ENCODE data around the gene MYH6. TPM values are rescaled to one million over a fixed set of nuclear protein-coding genes. Genes with fewer than 3 reads are reported as not detected.

Gene MYH6
- total RNA-seq, 1 experiment from 2014 or later, result 0.09 TPM

- TF ChIP-seq HMGXB4 (CRISPR knock-in tag; IDR thresholded peaks at IDR 0.05), result peak; percentile 96
- TF ChIP-seq ETV6 (CRISPR knock-in tag; IDR thresholded peaks at IDR 0.05), result peak; percentile 25; the same call in 1 of the 2 replicates
- TF ChIP-seq ZNF232 (CRISPR knock-in tag; IDR thresholded peaks at IDR 0.05), result 0 out of 2 replicates have a peak, but pooled peaks have one; percentile 34
- TF ChIP-seq ZNF121 (CRISPR knock-in tag; IDR thresholded peaks at IDR 0.05), result peak; percentile 48; the same call in 1 of the 2 replicates
- no peak for TF ChIP-seq ZNF396 (CRISPR knock-in tag; IDR thresholded peaks at IDR 0.05; ENCODE audit: borderline replicate concordance)
- no peak for TF ChIP-seq TEAD1 (CRISPR knock-in tag; IDR thresholded peaks at IDR 0.05)
These were observed 56.2 kb downstream of the MYH6 start (continued) for GRCh38 chr14:23351681-23352505.

- Mint-ChIP-seq H3K27me3 (ENCODE audit: low read depth) (peaks cover 36% of the 10 kb centered on the region), H3K36me3 (peaks cover 10% of the 10 kb centered on the region), H3K4me1 (peaks cover 19% of the 10 kb centered on the region), H3K27ac (no peak overlapping the region), H3K4me3 (no peak overlapping the region), H3K9me3 (no peaks in the 10 kb centered on the region)
- ATAC-seq (no peak), DNase-seq (ENCODE audit: low spot score) (no peak)
- POLR2A ChIA-PET, result interaction anchor here (0.6 kb wide), 1 partner anchor 44 kb away, joined by 3 read pairs; no protein-coding TSS in a partner anchor
- CTCF ChIA-PET, result interaction anchor here (0.5 to 5.4 kb wide), 5 partner anchors 11 to 280 kb away, joined by 3 to 73 read pairs (median 3); partner anchors contain the start of gene EFS
- TF ChIP-seq ZBTB21 (CRISPR knock-in tag; IDR thresholded peaks at IDR 0.05; ENCODE audit: borderline replicate concordance) (no peak), ETV6 (CRISPR knock-in tag; IDR thresholded peaks at IDR 0.05) (no peak), GABPB1 (CRISPR knock-in tag; IDR thresholded peaks at IDR 0.05) (no peak), PRRX2 (CRISPR knock-in tag; IDR thresholded peaks at IDR 0.05) (no peak), IRF2 (CRISPR knock-in tag; IDR thresholded peaks at IDR 0.05; ENCODE audit: borderline replicate concordance, low read depth) (no peak), CREB1 (CRISPR knock-in tag; IDR thresholded peaks at IDR 0.05) (no peak), ZNF121 (CRISPR knock-in tag; IDR thresholded peaks at IDR 0.05) (no peak), JAZF1 (CRISPR knock-in tag; IDR thresholded peaks at IDR 0.05) (no peak), NFATC4 (CRISPR knock-in tag; IDR thresholded peaks at IDR 0.05) (no peak), CTCF (IDR thresholded peaks at IDR 0.05) (no peak), NR1H2 (CRISPR knock-in tag; IDR thresholded peaks at IDR 0.05) (no peak), ZNF219 (CRISPR knock-in tag; IDR thresholded peaks at IDR 0.05; ENCODE audit: borderline replicate concordance) (no peak), MLX (CRISPR knock-in tag; IDR thresholded peaks at IDR 0.05) (no peak), CDX4 (CRISPR knock-in tag; IDR thresholded peaks at IDR 0.05; ENCODE audit: borderline replicate concordance) (no peak), ZNF416 (CRISPR knock-in tag; IDR thresholded peaks at IDR 0.05) (no peak), SP1 (CRISPR knock-in tag; conservative IDR thresholded peaks at IDR 0.05) (no peak)
- TF ChIP-seq, protein P1, sequence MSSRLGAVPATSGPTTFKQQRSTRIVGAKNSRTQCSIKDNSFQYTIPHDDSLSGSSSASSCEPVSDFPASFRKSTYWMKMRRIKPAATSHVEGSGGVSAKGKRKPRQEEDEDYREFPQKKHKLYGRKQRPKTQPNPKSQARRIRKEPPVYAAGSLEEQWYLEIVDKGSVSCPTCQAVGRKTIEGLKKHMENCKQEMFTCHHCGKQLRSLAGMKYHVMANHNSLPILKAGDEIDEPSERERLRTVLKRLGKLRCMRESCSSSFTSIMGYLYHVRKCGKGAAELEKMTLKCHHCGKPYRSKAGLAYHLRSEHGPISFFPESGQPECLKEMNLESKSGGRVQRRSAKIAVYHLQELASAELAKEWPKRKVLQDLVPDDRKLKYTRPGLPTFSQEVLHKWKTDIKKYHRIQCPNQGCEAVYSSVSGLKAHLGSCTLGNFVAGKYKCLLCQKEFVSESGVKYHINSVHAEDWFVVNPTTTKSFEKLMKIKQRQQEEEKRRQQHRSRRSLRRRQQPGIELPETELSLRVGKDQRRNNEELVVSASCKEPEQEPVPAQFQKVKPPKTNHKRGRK (CRISPR knock-in tag; IDR thresholded peaks at IDR 0.05; ENCODE audit: borderline replicate concordance), result no peak
- TF ChIP-seq, protein P2, sequence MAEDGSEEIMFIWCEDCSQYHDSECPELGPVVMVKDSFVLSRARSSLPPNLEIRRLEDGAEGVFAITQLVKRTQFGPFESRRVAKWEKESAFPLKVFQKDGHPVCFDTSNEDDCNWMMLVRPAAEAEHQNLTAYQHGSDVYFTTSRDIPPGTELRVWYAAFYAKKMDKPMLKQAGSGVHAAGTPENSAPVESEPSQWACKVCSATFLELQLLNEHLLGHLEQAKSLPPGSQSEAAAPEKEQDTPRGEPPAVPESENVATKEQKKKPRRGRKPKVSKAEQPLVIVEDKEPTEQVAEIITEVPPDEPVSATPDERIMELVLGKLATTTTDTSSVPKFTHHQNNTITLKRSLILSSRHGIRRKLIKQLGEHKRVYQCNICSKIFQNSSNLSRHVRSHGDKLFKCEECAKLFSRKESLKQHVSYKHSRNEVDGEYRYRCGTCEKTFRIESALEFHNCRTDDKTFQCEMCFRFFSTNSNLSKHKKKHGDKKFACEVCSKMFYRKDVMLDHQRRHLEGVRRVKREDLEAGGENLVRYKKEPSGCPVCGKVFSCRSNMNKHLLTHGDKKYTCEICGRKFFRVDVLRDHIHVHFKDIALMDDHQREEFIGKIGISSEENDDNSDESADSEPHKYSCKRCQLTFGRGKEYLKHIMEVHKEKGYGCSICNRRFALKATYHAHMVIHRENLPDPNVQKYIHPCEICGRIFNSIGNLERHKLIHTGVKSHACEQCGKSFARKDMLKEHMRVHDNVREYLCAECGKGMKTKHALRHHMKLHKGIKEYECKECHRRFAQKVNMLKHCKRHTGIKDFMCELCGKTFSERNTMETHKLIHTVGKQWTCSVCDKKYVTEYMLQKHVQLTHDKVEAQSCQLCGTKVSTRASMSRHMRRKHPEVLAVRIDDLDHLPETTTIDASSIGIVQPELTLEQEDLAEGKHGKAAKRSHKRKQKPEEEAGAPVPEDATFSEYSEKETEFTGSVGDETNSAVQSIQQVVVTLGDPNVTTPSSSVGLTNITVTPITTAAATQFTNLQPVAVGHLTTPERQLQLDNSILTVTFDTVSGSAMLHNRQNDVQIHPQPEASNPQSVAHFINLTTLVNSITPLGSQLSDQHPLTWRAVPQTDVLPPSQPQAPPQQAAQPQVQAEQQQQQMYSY (CRISPR knock-in tag; IDR thresholded peaks at IDR 0.05), result no peak
These were observed 58.8 kb downstream of the MYH6 start for GRCh38 chr14:23349156-23349845.
